ENCODE results near the gene HSDL2. TPM values are rescaled to one million over a fixed set of nuclear protein-coding genes. Genes with fewer than 3 reads are reported as not detected.

The HSDL2 gene
- total and polyA plus RNA-seq, 2 donors from 2014 or later, result 30.2 to 67.0 TPM

DNA sequence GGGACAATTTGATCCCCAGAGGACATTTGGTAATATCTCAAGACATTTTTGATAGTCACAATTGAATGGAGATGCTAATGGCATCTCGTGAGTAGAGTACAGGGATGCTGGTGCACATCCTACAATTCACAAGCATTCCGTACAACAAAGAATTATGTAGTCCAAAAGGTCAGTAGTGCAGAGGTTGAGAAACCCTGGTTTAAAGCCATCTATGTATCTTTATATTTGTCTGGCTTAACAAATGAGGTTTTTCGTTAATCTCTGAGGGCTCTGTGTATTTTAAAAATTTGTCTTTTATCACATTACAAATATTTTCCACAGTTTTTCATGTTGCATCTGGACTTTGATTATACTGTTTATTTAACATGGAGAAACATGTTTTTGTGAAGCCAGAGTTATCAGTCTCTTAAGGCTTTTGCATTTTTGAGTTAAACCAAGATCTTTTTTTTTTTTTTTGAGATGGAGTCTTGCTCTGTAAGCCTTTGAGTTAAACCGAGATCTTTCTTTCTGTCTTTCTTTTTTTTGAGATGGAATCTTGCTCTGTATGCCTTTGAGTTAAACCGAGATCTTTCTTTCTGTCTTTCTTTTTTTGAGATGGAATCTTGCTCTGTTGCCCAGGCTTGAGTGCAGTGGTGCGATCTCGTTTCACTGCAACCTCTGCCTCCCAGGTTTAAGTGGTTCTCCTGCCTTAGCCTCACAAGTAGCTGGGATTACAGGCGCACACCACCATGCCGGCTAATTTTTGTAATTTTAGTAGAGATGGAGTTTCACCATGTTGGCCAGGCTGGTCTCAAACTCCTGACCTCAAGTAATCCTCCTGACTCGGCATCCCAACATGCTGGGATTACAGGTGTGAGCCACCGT, 2.8 kb downstream of the HSDL2 start:
- intact Hi-C loops (cut with DNase I), result no loop called here
- TF ChIP-seq, protein P1, sequence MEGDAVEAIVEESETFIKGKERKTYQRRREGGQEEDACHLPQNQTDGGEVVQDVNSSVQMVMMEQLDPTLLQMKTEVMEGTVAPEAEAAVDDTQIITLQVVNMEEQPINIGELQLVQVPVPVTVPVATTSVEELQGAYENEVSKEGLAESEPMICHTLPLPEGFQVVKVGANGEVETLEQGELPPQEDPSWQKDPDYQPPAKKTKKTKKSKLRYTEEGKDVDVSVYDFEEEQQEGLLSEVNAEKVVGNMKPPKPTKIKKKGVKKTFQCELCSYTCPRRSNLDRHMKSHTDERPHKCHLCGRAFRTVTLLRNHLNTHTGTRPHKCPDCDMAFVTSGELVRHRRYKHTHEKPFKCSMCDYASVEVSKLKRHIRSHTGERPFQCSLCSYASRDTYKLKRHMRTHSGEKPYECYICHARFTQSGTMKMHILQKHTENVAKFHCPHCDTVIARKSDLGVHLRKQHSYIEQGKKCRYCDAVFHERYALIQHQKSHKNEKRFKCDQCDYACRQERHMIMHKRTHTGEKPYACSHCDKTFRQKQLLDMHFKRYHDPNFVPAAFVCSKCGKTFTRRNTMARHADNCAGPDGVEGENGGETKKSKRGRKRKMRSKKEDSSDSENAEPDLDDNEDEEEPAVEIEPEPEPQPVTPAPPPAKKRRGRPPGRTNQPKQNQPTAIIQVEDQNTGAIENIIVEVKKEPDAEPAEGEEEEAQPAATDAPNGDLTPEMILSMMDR (IDR thresholded peaks at IDR 0.05; ENCODE audit: borderline replicate concordance, extremely low read depth, insufficient read depth), result no peak
- no peak overlapping the region for H3K4me3 ChIP-seq (ENCODE audit: low read length in 3 of 3)
- H3K36me3 ChIP-seq (ENCODE audit: control insufficient read depth in 2 of 3, insufficient read depth in 3 of 3, low read length in 3 of 3), result no peaks in the 10 kb centered on the region
- DNase-seq (no peak), FAIRE-seq (no peak)
- no peak overlapping the region for H3K9ac ChIP-seq (ENCODE audit: low read length in 3 of 3)
- no peak overlapping the region for H3K27ac ChIP-seq (ENCODE audit: low read depth in 2 of 2, low read length in 2 of 2)
- H3K9me3 ChIP-seq (ENCODE audit: control insufficient read depth in 2 of 3, insufficient read depth in 1 of 3, low read length in 3 of 3), result no peaks in the 10 kb centered on the region
- no peaks in the 10 kb centered on the region for H3K27me3 ChIP-seq (ENCODE audit: control insufficient read depth, insufficient read depth, low read length)
- H3K4me1 ChIP-seq (ENCODE audit: control insufficient read depth in 2 of 3, insufficient read depth in 2 of 3, low read depth in 1 of 3, low read length in 3 of 3), result peaks cover 0 to 7% (median 7%) of the 10 kb centered on the region in 3 donors

DNA sequence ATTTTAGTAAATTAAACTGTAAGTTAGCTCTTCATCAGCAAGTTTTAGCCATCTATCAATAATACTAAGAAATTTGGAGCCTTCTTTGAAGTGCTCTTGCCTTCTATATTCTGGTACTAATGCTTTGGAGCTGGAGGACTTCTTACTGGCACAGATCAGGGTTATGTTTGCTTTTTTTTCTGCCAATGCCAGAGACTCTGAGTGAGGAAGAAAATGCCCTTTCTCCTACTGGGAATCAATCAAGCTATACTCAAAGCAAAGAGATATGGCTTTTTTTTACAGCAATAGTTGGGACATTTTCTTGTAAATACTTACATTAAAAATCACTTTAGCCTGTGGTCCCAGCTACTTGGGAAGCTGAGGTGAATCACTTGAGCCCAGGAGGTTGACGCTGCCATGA, 4.3 kb downstream of the HSDL2 start:
- no peak for DNase-seq
- Histone ChIP-seq H3K4me3 (ENCODE audit: low read length in 3 of 3) (no peak overlapping the region), H3K27me3 (ENCODE audit: control insufficient read depth, insufficient read depth, low read length) (no peaks in the 10 kb centered on the region), H3K27ac (ENCODE audit: low read depth in 2 of 2, low read length in 2 of 2) (no peak overlapping the region), H3K36me3 (ENCODE audit: control insufficient read depth in 2 of 3, insufficient read depth in 3 of 3, low read length in 3 of 3) (no peaks in the 10 kb centered on the region), H3K9me3 (ENCODE audit: control insufficient read depth in 2 of 3, insufficient read depth in 1 of 3, low read length in 3 of 3) (no peaks in the 10 kb centered on the region), H3K4me1 (ENCODE audit: control insufficient read depth in 2 of 3, insufficient read depth in 2 of 3, low read depth in 1 of 3, low read length in 3 of 3) (peaks cover 0 to 7% (median 0%) of the 10 kb centered on the region in 3 donors), H3K9ac (ENCODE audit: low read length in 3 of 3) (no peak overlapping the region)
- TF ChIP-seq, protein P1 (IDR thresholded peaks at IDR 0.05; ENCODE audit: borderline replicate concordance, extremely low read depth, insufficient read depth), result no peak
- FAIRE-seq, result no peak
- intact Hi-C loops (cut with DNase I), result no loop called here

DNA sequence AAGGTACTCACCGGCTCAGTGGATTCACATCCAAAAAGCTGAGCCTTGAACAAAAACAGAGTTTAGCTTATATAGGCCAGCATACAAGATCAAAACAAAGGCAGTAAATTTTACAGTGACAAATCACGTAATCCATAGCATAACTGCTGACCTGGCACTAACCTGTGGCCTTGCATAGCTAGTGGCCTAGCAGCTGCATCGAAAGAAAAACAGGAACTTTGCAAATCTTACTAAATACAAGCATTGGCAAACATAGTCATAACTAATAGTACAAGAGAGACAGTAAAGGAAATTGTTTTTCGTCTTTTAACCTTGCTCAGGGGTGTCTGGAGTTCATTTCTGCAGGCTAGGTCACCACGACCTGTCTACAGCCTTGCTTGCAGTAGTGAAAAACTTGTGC, 4.8 kb downstream of the HSDL2 start:
- H3K9ac ChIP-seq (ENCODE audit: low read length in 3 of 3), result no peak overlapping the region
- H3K27me3 ChIP-seq (ENCODE audit: control insufficient read depth, insufficient read depth, low read length), result no peaks in the 10 kb centered on the region
- no peak overlapping the region for H3K4me3 ChIP-seq (ENCODE audit: low read length in 3 of 3)
- no peaks in the 10 kb centered on the region for H3K9me3 ChIP-seq (ENCODE audit: control insufficient read depth in 2 of 3, insufficient read depth in 1 of 3, low read length in 3 of 3)
- peak in 2 of 5 donors; percentile 49 to 55 for DNase-seq
- TF ChIP-seq, protein P1 (IDR thresholded peaks at IDR 0.05; ENCODE audit: borderline replicate concordance, extremely low read depth, insufficient read depth), result no peak
- H3K4me1 ChIP-seq (ENCODE audit: control insufficient read depth in 2 of 3, insufficient read depth in 2 of 3, low read depth in 1 of 3, low read length in 3 of 3), result peaks cover 0 to 7% (median 0%) of the 10 kb centered on the region in 3 donors
- H3K36me3 ChIP-seq (ENCODE audit: control insufficient read depth in 2 of 3, insufficient read depth in 3 of 3, low read length in 3 of 3), result no peaks in the 10 kb centered on the region
- FAIRE-seq, result no peak
- intact Hi-C loops (cut with DNase I), result no loop called here
- no peak overlapping the region for H3K27ac ChIP-seq (ENCODE audit: low read depth in 2 of 2, low read length in 2 of 2)

All from kidney (tissue), 14 donors.